GM18511 (cell line): ENCODE results near the gene ANKRD33B.
A peak's percentile ranks its signal among the peaks of the same experiment; 100 is the strongest.

ENCODE experiments used
- ATAC-seq: cut with Tn5 transposase; IDR thresholded peaks from one replicate; pipeline ENCODE4 v1.9.1; 2021; ENCODE audit warnings: mild to moderate bottlenecking, moderate library complexity; ENCODE audit not compliant: unreplicated experiment

The ANKRD33B gene

DNA sequence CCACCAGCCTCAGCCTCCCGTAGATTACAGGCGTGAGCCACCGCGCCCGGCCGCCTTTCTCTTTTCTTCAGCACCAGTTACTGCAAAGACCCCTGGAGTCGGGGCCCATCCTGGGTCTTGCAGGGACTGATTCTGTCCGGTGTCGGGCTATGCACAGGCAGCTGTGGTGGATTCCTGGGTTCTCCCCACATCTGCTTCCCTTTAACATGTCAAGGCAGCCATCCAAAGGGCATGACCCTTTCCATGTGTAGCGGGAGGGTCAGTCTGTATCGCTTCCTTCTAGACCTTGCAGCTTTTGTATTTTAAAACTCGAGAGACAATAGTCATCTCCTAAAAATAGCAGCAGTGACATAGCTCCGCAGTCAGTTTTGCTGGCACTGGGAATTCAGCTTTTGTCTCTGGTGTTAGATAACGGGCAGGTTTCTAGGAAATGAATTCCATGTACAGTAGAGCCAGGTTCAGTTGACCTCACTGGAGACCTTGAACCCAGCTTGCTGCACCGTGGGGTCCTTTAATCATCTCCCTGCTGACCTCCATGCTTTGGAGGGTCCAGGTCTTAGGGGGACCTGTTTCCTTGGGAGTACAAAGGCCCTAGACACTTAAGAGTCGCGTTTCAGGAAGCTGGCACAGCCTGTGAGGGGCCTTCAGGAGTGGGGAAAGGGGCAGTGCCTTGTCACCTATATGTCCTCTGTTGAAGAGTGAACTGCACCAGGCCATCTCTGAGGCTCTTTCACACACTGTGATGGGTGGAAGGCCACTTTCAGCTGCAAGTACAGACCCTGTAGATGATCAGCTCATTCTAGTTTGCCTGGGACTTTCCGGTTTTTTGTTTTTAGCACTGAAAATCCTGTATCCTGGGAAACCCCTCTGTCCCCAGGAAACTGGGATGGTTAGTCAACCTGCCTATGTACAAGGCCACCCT, 13.8 kb downstream of the ANKRD33B start:
- no peak for ATAC-seq

DNA sequence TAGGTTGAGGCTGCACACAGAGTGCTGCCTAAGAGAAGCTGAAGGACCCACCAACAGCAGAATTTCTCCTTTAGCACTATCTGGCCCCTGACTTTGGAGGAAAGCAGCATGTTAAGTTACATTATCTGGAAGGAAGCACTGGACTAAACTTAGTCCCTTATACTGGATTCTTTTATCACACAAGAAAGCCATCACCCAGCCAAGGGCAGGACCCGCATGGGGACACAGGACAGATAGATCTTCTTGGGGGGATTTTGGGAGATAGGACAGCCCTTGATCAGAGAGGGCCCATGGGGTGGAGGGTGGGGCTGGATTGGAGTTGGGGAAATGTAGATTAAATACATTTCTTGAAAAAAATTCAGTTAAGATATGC, 14.4 kb downstream of the ANKRD33B start:
- ATAC-seq, result no peak

GRCh38 chr5:10578869-10579268, 15.0 kb downstream of the ANKRD33B start:
- ATAC-seq, result peak; percentile 68

DNA sequence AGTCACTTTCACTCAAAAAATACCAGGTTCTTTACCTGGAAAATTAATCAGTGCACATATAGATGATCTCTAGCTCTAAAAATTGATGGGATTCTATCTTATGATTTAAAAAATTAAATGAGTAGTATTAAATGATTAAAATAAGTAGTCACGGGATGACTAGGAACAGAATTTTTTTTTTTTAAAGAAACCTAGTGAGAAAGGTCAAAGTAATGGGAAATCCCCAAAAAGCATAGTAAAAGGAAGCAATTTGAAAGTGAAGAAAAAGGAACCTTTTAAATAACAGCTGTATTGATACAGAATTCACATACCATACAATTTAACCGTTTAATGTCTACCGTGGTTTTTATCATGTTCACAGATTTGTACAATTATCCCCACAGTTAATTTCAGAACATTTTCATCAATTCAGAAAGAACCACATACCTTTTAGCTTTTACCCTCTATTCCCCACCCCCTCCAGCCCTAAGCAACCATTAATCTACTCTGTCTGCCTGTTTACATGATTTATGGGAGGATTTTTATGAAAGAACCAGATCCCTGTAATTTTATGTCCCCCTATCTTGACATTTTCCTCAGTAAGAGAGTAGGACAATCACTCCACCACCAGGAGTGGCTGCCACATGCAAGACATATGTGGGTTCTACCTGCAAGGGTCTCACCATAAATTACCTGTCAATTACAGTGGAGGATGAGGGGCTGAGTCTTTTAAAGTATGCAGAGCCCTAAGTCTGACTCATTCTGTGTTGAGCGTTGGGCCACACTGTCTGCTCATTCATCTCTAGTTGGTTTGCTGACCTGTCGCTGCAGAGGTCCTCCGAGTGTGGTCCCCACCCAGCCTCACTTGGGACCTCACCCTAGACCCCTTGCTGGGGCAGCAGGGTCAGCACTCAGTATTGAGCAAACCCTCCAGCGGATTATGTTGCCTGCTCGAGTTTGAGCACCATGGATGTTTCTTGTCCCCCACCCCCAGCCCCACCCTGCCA, 16.0 kb downstream of the ANKRD33B start:
- ATAC-seq, result peak; percentile 56

- no peak for ATAC-seq
These were observed 16.9 kb downstream of the ANKRD33B start for GRCh38 chr5:10580531-10581423.

GRCh38 chr5:10581424-10581748, 17.5 kb downstream of the ANKRD33B start:
- no peak for ATAC-seq

DNA sequence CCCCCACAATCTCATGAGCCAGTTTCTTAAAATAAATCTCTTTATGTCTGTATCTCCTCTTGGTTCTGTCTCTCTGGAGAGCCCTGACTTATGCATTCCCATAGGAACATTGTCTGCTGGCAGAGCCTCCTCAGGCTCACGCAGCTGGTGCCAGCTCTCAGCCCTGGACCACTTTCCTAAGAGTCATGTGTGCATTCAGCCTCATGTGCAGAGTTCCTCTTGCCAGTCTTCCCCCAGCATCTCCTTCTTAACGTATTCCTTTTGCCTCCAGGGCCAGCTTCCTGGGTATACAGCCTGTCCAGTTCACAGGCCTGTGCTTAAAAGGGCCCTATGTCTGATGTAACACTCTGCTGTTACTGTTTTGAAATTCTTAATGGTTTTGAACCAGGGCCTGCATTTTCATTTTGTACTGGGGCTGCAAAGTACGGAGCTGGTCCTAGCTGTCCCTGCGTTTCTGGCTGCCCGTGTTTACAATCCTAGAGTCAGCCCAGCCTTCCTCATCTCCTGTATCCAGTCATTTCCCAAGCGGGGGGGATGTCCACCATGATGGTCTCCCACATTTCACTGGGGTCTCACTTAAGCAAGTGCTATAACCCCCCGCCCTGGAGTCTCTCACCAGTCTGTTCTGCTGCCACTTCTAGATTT, 18.1 kb downstream of the ANKRD33B start:
- ATAC-seq, result no peak

- ATAC-seq, result no peak
These were observed 18.6 kb downstream of the ANKRD33B start for GRCh38 chr5:10582512-10582897.

DNA sequence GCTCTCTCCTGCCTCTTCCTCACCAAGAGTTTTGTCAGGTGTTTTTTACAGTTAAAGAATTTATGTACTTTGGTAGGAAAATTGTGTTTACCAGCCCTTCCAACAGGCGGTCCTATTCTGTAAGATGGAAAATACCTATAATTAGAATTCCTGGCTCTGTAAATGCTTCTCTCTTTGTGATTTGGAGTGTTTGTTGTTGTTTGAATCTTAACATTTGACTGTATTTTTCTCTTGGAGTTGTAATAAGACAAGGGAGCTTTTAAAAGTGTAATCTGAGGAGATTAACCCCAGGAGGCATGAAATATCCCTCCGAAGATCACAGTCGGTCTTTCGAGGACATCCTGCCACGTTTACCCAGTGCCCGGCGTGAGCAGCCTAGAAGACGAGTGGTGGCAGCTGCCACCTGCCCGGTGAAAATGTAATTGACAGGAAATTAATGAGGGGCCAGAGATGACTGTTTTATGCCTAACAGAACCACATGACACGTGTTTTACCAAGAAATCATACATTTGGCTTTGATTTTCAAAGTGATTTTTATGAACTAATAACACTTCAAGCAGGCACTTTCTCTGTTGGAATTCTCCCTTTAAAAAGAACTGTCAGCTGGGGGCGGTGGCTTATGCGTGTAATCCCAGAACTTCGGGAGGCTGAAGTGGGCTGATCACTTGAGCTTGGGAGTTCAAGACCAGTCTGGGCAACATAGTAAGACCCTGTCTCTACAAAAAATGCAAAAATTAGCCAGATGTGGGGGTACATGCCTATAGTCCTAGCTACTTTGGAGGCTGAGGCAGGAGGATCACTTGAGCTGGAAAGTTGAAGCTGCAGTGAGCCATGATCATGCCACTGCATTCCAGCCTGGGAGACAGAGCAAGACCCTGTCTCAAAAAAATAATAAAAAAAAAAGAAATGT, 20.0 kb downstream of the ANKRD33B start:
- no peak for ATAC-seq

- no peak for ATAC-seq
These were observed 21.0 kb downstream of the ANKRD33B start for GRCh38 chr5:10584714-10585517.

- ATAC-seq, result no peak
These were observed 21.6 kb downstream of the ANKRD33B start for GRCh38 chr5:10585518-10585915.

- ATAC-seq, result no peak
These were observed 22.1 kb downstream of the ANKRD33B start for GRCh38 chr5:10586008-10586407.

GRCh38 chr5:10586555-10586954, 22.7 kb downstream of the ANKRD33B start:
- no peak for ATAC-seq

GRCh38 chr5:10588109-10588775, 24.4 kb downstream of the ANKRD33B start:
- no peak for ATAC-seq

GRCh38 chr5:10588779-10589447, 25.0 kb downstream of the ANKRD33B start:
- no peak for ATAC-seq

- ATAC-seq, result peak; percentile 38
These were observed 26.5 kb downstream of the ANKRD33B start for GRCh38 chr5:10590226-10590999.

DNA sequence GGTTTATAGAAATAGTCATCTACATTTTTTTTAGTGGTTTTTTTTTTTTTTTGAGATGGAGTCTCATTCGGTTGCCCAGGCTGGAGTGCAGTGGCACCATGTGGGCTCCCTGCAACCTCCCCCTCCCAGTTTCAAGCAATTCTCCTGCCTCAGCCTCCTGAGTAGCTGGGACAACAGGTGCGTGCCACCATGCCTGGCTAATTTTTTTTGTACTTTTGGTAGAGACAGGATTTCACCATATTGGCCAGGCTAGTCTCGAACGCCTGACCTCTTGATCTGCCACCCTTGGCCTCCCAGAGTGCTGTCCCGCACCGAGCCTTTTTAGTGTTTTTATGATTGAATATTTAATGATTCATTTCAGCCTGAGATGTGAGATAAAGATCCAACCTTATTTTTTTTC, 27.3 kb downstream of the ANKRD33B start:
- ATAC-seq, result no peak
